HepG2 (cell line): Measurements from ENCODE around the gene MTX3.

Experiments
- CEBPB ChIP-seq: IDR thresholded peaks from 2 replicates; pipeline ENCODE4 v1.6.1; 2011; ENCODE audit warnings: low read depth, low read length, improper control_type of control experiment, borderline replicate concordance
- CTCF ChIP-seq: sonication (generic); formaldehyde crosslinking; IDR thresholded peaks from 2 replicates; pipeline ENCODE4 v1.5.0; 2020; ENCODE audit warnings: mild to moderate bottlenecking, missing genetic modification reagents, moderate library complexity
- DDIT3 ChIP-seq: sonication (generic); formaldehyde crosslinking; IDR thresholded peaks from 2 replicates; pipeline ENCODE4 v1.4.0; 2020; ENCODE audit warnings: mild to moderate bottlenecking, missing genetic modification reagents
- EZH2 ChIP-seq: conservative IDR thresholded peaks from 2 replicates; pipeline ENCODE4 v1.6.1; 2012; ENCODE audit warnings: mild to moderate bottlenecking, low read depth, low read length, moderate library complexity
- LRRFIP1 ChIP-seq: sonication (generic); formaldehyde crosslinking; conservative IDR thresholded peaks from 2 replicates; pipeline ENCODE4 v1.4.0; 2020; ENCODE audit warnings: missing genetic modification reagents
- NFIC ChIP-seq: IDR thresholded peaks from 2 replicates; pipeline ENCODE4 v1.6.1; 2012; ENCODE audit warnings: mild to moderate bottlenecking, low read length, inconsistent platforms
- RFXANK ChIP-seq: IDR thresholded peaks from 2 replicates; pipeline ENCODE4 v1.6.1; 2016

GRCh38 chr5:79962575-79963222 lies 28.4 kb downstream of the MTX3 start:
- TF ChIP-seq CTCF (no peak), NFIC (no peak), LRRFIP1 (no peak), RFXANK (CRISPR knock-in tag) (no peak), EZH2 (no peak), DDIT3 (CRISPR knock-in tag) (no peak), CEBPB (no peak)
